Stimulated activated CD8-positive, alpha-beta memory T cell treated with anti-CD3 and anti-CD28 coated beads, Interleukin-7, amount 100 ng/mL, for 1 hour (primary cell): ENCODE measurements around the gene SSBP2.
"Not testable (repeated sequence)": the region's sequence is repeated elsewhere in the genome, so short reads cannot be mapped to it uniquely, and the experiment has no call there.

Experiments
- DNase-seq, 2 donors: peaks; one replicate each; pipeline ENCODE4 v3.0.0-alpha.2; 2020; ENCODE audit warnings: low read depth in 2 of 2

The SSBP2 gene

GRCh38 chr5:81524015-81524414, 226.9 kb downstream of the SSBP2 start:
- DNase-seq = no peak

- DNase-seq = no peak
Measured at GRCh38 chr5:81522571-81522970, 228.3 kb downstream of the SSBP2 start.

- DNase-seq = no peak
Measured at GRCh38 chr5:81520769-81521168, 230.1 kb downstream of the SSBP2 start.

GRCh38 chr5:81519217-81519905, 231.5 kb downstream of the SSBP2 start:
- no peak for DNase-seq

- no peak for DNase-seq
Measured at GRCh38 chr5:81517462-81517861, 233.4 kb downstream of the SSBP2 start.

- DNase-seq = no peak
Measured at GRCh38 chr5:81516091-81516490, 234.8 kb downstream of the SSBP2 start.

GRCh38 chr5:81513982-81514381, 236.9 kb downstream of the SSBP2 start:
- no peak for DNase-seq

GRCh38 chr5:81513473-81513872, 237.4 kb downstream of the SSBP2 start:
- DNase-seq = no peak

- DNase-seq = no peak
Measured at GRCh38 chr5:81506900-81507588, 243.9 kb downstream of the SSBP2 start.

GRCh38 chr5:81506378-81506777, 244.5 kb downstream of the SSBP2 start:
- DNase-seq = no peak

- no peak for DNase-seq
Measured at GRCh38 chr5:81505672-81506071, 245.2 kb downstream of the SSBP2 start.

- DNase-seq = not testable (repeated sequence)
Measured at GRCh38 chr5:81503602-81504001, 247.3 kb downstream of the SSBP2 start.

GRCh38 chr5:81495286-81495685, 255.6 kb downstream of the SSBP2 start:
- no peak for DNase-seq

- no peak for DNase-seq
Measured at GRCh38 chr5:81488862-81489261, 262.0 kb downstream of the SSBP2 start.

GRCh38 chr5:81486711-81487110, 264.2 kb downstream of the SSBP2 start:
- no peak for DNase-seq

- DNase-seq = no peak
Measured at GRCh38 chr5:81482595-81482994, 268.3 kb downstream of the SSBP2 start.

GRCh38 chr5:81473395-81473794, 277.5 kb downstream of the SSBP2 start:
- not testable (repeated sequence) for DNase-seq

GRCh38 chr5:81469676-81470075, 281.2 kb downstream of the SSBP2 start:
- DNase-seq = no peak

GRCh38 chr5:81450940-81451339, 300.0 kb downstream of the SSBP2 start:
- no peak for DNase-seq

- no peak for DNase-seq
Measured at GRCh38 chr5:81435023-81435422, 315.9 kb downstream of the SSBP2 start.

GRCh38 chr5:81429985-81430384, 320.9 kb downstream of the SSBP2 start:
- DNase-seq = no peak

- DNase-seq = no peak
Measured at GRCh38 chr5:81429363-81429762, 321.5 kb downstream of the SSBP2 start.

GRCh38 chr5:81428861-81429260, 322.0 kb downstream of the SSBP2 start:
- no peak for DNase-seq

GRCh38 chr5:81428446-81428845, 322.5 kb downstream of the SSBP2 start:
- no peak for DNase-seq
